Osteocyte (in vitro differentiated cells): ENCODE data around the gene PTBP1. TPM values are rescaled to one million over a fixed set of nuclear protein-coding genes. Genes with fewer than 3 reads are reported as not detected.

Source experiments
- DNase-seq: peaks from one replicate; pipeline ENCODE4 v3.0.0; 2021; ENCODE audit warnings: mixed read lengths; ENCODE audit not compliant: unreplicated experiment; ENCODE audit errors: extremely low spot score
- H3K27ac Mint-ChIP-seq: one replicate; pipeline ENCODE4 v1.8.0; 2021; ENCODE audit warnings: mild to moderate bottlenecking, mixed read lengths; ENCODE audit not compliant: unreplicated experiment
- H3K27me3 Mint-ChIP-seq: one replicate; pipeline ENCODE4 v1.8.0; 2021; ENCODE audit warnings: mixed read lengths; ENCODE audit not compliant: unreplicated experiment
- H3K36me3 Mint-ChIP-seq: one replicate; pipeline ENCODE4 v1.8.0; 2021; ENCODE audit warnings: mixed read lengths; ENCODE audit not compliant: unreplicated experiment
- H3K4me1 Mint-ChIP-seq: one replicate; pipeline ENCODE4 v1.8.0; 2021; ENCODE audit warnings: mixed read lengths; ENCODE audit not compliant: unreplicated experiment
- H3K4me3 Mint-ChIP-seq: one replicate; pipeline ENCODE4 v1.8.0; 2021; ENCODE audit warnings: mild to moderate bottlenecking, moderate library complexity, mixed read lengths; ENCODE audit not compliant: unreplicated experiment
- H3K9me3 Mint-ChIP-seq: one replicate; pipeline ENCODE4 v1.8.0; 2021; ENCODE audit warnings: mixed read lengths; ENCODE audit not compliant: unreplicated experiment
- total RNA-seq: library from RNA; stranded (reverse); gene quantifications from 2 replicates; pipeline ENCODE4 v1.2.1, GENCODE V29; 2021
- TF ChIP-seq, protein P1 (sequence below): fragments of 200-600 bp; sonication (generic); IDR thresholded peaks from 2 replicates; pipeline ENCODE4 v1.5.0; 2021; ENCODE audit warnings: antibody characterized with exemption, mild to moderate bottlenecking, moderate library complexity

The PTBP1 gene
- total RNA-seq, 1 donor from 2014 or later = 370 TPM

DNA sequence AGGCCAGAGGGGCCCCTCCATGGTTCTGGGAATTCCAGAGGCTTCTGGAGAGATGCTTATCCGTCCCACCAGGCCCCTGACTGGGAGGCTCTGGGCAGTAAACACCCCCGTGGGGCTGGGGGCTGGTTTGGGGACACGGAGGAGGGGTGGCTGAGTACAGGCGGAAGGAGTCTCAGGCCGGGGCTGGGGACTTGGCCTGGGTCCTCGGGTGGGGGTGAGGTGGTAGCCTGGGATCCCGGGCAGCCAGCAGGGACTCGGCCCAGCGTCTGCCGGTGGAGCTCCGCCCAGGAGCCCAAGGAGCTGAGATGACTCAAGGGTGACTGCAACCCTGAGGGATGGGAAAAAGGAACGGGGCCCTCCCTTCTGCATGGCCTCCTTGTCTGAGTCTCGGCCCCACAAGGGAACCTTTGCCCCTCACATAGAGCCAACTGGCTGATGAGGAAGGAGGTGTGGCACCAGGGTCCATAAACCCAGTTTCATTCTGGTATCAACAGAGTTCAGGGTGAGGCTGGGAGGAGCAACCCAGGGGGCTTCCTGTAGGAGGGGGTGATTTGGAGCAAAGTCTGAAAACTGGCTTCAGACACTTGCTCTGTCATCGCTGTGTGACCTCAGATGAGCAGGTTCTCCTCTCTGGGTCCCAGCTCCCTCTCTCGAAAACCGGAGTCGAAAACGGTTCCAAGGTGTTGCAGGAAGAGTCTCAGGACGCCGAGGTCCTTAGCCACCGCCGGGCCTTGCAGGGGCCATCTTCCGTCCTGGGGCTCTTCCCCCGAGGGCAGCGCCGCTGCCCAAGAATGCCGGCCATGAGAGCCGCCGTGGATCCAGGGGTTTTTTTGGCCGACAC lies 45.5 kb upstream of the PTBP1 start:
- Mint-ChIP-seq H3K27ac (peak overlapping the region; percentile 88), H3K27me3 (no peaks in the 10 kb centered on the region), H3K9me3 (no peaks in the 10 kb centered on the region), H3K4me1 (peaks cover 35% of the 10 kb centered on the region), H3K4me3 (no peak overlapping the region), H3K36me3 (peaks cover 4% of the 10 kb centered on the region)
- no peak for DNase-seq
- TF ChIP-seq, protein P1, sequence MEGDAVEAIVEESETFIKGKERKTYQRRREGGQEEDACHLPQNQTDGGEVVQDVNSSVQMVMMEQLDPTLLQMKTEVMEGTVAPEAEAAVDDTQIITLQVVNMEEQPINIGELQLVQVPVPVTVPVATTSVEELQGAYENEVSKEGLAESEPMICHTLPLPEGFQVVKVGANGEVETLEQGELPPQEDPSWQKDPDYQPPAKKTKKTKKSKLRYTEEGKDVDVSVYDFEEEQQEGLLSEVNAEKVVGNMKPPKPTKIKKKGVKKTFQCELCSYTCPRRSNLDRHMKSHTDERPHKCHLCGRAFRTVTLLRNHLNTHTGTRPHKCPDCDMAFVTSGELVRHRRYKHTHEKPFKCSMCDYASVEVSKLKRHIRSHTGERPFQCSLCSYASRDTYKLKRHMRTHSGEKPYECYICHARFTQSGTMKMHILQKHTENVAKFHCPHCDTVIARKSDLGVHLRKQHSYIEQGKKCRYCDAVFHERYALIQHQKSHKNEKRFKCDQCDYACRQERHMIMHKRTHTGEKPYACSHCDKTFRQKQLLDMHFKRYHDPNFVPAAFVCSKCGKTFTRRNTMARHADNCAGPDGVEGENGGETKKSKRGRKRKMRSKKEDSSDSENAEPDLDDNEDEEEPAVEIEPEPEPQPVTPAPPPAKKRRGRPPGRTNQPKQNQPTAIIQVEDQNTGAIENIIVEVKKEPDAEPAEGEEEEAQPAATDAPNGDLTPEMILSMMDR = no peak

DNA sequence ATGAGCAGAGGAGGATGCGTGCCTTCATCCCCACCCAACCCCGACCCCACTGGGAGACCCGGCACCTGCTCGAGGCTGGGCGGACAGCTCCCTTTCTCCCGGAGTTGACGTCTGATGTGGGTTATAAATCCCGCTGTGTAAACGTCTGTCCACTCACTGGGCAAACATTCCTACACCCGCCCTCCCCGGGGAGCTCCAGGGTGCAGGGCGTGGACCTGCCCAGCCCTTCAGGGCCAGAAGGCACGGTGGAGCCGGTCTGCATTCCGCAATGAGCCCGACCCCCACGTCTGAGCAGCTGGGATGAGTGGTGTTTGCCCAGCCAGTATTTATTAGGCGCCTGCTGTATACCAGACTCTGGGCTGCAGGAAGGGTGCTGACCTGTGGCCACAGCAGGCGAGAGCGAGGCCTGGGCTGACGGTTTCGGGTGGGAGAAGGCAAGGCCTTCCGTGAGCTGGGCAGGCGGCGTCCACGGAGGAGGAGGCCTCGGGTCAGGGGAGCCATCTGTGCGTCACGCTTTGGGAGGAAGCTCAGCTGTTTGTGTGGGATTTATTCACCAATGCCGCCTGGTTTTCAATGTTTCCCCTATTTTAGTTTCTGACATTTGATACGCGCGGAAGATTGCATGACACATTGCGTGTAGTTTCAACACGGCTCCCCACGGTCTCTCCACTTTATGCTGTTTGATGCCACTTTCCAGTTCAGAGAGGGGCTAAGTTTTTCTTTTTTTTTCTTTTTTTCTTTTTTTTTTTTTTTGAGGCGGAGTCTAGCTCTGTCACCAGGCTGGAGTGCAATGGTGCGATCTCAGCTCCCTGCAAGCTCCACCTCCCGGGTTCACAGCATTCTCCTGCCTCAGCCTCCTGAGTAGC lies 44.4 kb upstream of the PTBP1 start:
- peaks cover 35% of the 10 kb centered on the region for H3K4me1 Mint-ChIP-seq
- H3K36me3 Mint-ChIP-seq = no peaks in the 10 kb centered on the region
- peak overlapping the region; percentile 38 for H3K4me3 Mint-ChIP-seq
- DNase-seq = peak; percentile 96
- TF ChIP-seq, protein P1 = no peak
- H3K27ac Mint-ChIP-seq = peak overlapping the region; percentile 99
- no peaks in the 10 kb centered on the region for H3K27me3 Mint-ChIP-seq
- H3K9me3 Mint-ChIP-seq = no peaks in the 10 kb centered on the region

DNA sequence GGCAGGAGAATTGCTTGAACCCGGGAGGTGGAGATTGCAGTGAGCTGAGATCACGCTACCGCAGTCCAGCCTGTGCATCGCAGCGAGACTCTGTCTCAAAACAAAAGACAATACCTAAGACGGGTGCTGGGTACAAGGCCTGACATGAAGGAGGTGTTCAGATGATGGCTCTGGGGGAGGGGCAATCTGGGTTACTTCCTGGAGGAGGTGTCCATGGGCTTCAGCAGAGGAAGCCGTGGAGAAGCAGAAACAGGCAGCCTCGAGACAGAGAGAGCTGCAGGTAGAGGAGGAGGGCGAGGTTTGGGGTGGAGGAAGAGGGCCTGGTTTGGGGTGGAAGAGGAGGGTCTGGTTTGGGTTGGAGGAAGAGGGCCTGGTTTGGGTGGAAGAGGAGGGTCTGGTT lies 42.7 kb upstream of the PTBP1 start:
- peak overlapping the region; percentile 57 for H3K27ac Mint-ChIP-seq
- H3K36me3 Mint-ChIP-seq = peaks cover 2% of the 10 kb centered on the region
- peaks cover 35% of the 10 kb centered on the region for H3K4me1 Mint-ChIP-seq
- H3K4me3 Mint-ChIP-seq = no peak overlapping the region
- no peaks in the 10 kb centered on the region for H3K27me3 Mint-ChIP-seq
- TF ChIP-seq, protein P1 = no peak
- no peaks in the 10 kb centered on the region for H3K9me3 Mint-ChIP-seq
- DNase-seq = no peak

- peaks cover 35% of the 10 kb centered on the region for H3K4me1 Mint-ChIP-seq
- H3K9me3 Mint-ChIP-seq = no peaks in the 10 kb centered on the region
- TF ChIP-seq, protein P1 = no peak
- H3K36me3 Mint-ChIP-seq = peaks cover 5% of the 10 kb centered on the region
- no peak for DNase-seq
- H3K4me3 Mint-ChIP-seq = no peak overlapping the region
- no peaks in the 10 kb centered on the region for H3K27me3 Mint-ChIP-seq
- H3K27ac Mint-ChIP-seq = peak overlapping the region; percentile 57
These were observed 42.2 kb upstream of the PTBP1 start for GRCh38 chr19:755063-755462.

DNA sequence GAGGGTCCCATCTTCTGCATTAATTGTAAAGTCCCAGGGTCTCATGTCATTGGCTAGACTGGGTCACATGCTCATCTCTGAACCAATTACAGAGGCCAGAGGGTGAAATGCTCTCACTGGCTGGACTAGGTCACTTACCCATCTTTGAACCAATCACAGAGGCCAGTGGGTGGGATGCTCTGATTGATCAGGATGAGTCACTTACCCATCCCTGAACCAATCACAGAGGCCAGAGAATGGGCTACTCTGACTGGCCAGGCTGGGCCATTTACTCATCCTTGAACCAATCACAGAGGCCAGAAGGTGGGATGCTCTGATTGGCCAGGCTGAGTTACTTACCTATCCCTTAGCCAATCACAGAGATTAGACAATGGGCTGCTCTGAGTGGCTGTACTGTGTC lies 41.0 kb upstream of the PTBP1 start:
- Mint-ChIP-seq H3K27me3 (no peaks in the 10 kb centered on the region), H3K27ac (no peak overlapping the region), H3K9me3 (no peaks in the 10 kb centered on the region), H3K4me3 (no peak overlapping the region), H3K4me1 (peaks cover 31% of the 10 kb centered on the region), H3K36me3 (peaks cover 5% of the 10 kb centered on the region)
- DNase-seq = no peak
- TF ChIP-seq, protein P1 = no peak
